GF-D8 (cell line): Measurements from ENCODE around the gene HEMK1.

Source experiments
- DNase-seq: peaks from one replicate; lab custom pipeline; 2025; lab: John Stamatoyannopoulos, UW

HEMK1 gene

GRCh38 chr3:50568947-50569749 is at the start of gene HEMK1:
Gene HEMK1, plus strand, starts transcription at chr3:50569522. Its CDS starts 1,583 bp downstream, at chr3:50571105.
- peak; percentile 75 for DNase-seq

GRCh38 chr3:50520849-50521248 is 48.5 kb upstream of the HEMK1 start:
- no peak for DNase-seq

- DNase-seq: no peak
These were observed 47.8 kb upstream of the HEMK1 start for GRCh38 chr3:50521572-50521971.

GRCh38 chr3:50523279-50523811 is 46.0 kb upstream of the HEMK1 start:
- no peak for DNase-seq

GRCh38 chr3:50524746-50525145 is 44.6 kb upstream of the HEMK1 start:
- DNase-seq: no peak

GRCh38 chr3:50525191-50525910 is 44.0 kb upstream of the HEMK1 start:
- DNase-seq: no peak

- no peak for DNase-seq
These were observed 43.3 kb upstream of the HEMK1 start for GRCh38 chr3:50525987-50526386.

- DNase-seq: no peak
These were observed 39.0 kb upstream of the HEMK1 start for GRCh38 chr3:50530001-50530970.

GRCh38 chr3:50531201-50531600 is 38.1 kb upstream of the HEMK1 start:
- no peak for DNase-seq

GRCh38 chr3:50532062-50532705 is 37.1 kb upstream of the HEMK1 start:
- no peak for DNase-seq

GRCh38 chr3:50533316-50533715 is 36.0 kb upstream of the HEMK1 start:
- DNase-seq: no peak

- DNase-seq: no peak
These were observed 35.4 kb upstream of the HEMK1 start for GRCh38 chr3:50533807-50534461.

GRCh38 chr3:50534681-50535330 is 34.5 kb upstream of the HEMK1 start:
- DNase-seq: no peak

GRCh38 chr3:50536471-50537180 is 32.7 kb upstream of the HEMK1 start:
- DNase-seq: no peak

GRCh38 chr3:50537421-50538129 is 31.7 kb upstream of the HEMK1 start:
- DNase-seq: no peak

GRCh38 chr3:50539356-50540286 is 29.7 kb upstream of the HEMK1 start:
- DNase-seq: no peak

GRCh38 chr3:50542177-50543034 is 26.9 kb upstream of the HEMK1 start:
- no peak for DNase-seq
